NCI-H128 (cell line): ENCODE data around the gene PHKB.

Source experiments
- DNase-seq: peaks from one replicate; lab custom pipeline; 2025; ENCODE audit not compliant: unreplicated experiment; lab: John Stamatoyannopoulos, UW

Gene PHKB

DNA sequence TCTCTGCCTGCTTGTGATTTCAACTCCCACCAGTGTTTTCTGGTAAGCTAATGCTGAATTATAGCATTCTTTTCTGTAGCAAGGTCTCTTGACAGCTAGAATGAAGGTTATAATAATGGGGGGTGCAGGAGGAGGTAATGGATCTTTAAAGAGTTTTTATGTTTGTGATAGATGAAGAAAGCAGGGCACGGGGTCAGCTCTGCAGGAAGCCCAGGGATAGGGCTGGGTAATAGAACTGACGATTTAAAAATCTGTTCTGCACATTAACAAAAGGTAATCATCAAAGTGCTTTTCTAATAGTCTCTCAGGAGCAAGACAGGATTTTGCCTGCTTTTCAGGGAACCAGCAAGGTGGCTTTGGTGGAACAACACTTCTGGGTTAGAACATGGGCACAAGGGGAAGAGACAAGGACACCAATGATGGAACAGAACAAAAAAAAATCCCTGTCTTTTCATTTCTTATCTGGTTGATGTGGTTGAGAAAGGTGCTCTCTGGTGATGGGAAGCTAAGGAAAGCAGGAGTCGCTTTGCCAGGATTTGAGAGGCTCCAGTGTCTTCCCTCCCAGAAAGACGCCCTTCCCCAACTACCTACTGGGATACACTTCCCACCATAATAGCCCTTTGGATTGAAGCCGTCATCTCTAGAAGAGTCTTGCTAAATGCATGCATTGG lies 263.1 kb downstream of the PHKB start:
- DNase-seq: no peak

DNA sequence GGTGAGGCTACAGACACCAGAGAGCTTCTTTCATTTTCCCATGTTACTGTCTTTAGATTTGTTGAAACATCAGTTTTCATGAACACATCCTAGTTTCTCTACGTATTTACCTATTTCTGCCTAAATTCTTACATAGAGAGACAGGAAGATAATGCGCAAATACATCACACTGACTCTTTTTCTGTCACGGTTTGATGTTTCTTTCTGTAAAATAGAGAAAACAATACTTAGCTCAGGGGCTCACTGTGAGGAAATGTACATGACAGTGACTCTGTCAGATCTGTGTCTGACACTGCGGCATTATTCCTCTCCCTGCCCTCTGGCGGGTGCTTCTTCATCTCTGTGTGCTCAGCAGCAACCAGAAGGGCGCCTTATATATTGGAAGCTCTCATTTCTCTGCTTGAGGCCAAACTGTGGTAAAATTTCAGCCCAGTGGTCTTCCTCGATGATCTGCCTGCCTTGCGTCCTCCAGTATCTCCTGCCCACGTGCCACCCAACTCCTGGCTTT lies 264.1 kb downstream of the PHKB start:
- no peak for DNase-seq

DNA sequence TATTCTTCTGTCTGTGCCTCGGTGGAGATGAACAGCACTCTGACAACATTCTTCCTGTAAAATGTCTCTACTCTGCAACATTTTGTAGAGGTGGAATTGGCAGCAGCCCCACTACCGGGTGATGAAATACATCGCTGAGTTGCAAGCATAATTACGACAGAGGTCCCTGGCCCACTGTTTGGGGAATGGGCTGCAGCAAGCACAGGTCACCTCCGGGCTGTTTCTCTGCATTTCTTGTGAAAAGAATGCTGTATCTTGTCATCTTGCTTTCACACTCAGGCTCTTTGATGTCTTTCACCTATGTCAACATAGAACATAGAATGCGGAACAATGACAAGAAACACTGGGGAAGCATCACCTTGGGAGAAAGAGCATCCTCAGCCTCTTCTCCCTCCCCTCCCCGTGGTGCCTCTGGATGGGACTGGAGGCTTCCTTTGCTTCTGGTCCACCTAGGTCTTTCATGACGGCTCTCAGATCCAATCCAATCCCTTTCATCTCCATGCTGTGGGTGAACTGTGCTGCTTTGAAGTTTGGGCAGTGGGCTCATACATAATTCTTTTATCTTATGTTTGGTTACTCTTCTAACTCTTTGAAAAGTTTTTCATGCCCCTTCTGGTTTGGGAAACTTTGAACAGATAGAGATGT lies 265.0 kb downstream of the PHKB start:
- DNase-seq: no peak

DNA sequence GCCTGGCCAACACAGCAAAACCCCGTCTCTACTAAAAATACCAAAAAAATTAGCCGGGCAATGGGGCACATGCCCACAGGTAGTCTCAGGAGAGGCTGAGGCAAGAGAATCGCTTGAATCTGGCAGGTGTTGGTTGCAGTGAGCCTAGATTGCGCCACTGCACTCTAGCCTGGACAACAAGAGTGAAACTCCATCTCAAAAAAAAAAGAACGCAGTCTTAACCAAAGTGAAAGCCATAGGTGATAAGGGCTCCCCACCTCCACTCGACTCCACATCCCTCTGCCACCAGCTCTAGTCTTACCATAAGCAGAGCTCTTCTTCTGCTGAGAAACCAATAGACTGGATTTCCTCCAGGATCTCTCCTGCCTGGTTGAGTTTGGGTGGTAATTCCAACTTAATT lies 266.0 kb downstream of the PHKB start:
- DNase-seq: no peak

DNA sequence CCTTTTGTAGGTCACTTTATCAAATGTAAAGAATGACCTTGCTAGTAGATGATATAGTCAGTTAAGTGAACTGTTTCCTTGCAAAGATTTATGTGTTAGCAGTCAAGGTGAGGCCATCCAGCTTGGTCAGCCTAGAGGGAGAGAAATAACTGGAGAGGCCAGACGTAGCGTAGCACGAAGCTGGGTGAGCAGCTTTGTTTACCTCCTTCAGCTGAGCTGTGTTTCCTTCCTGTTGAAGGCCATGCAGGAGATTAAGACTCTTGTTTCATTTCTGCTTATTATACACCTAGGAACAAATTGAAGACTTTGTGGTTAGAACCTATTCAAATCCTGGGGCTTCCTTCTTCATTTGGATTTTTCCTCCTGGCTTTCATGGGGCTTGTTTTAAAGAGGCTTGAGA lies 267.1 kb downstream of the PHKB start:
- DNase-seq: no peak

DNA sequence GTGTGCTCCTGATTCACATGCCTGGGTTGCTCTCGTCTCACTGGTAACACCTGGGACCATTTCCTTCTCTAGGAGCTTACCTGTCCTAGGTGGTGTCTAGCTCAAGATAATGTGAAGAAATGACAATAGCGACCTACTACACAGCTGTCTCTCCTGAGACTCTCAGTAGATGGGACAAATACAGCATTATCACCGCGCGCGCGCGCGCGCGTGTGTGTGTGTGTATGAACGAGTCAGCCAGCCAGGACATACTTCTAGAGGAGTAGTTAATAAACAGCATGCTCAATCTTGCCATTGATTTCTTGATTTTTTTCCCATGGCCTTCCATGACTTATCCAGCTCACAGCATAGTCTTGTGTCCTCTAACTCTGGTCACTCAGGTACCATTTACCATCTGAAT lies 268.6 kb downstream of the PHKB start:
- DNase-seq: no peak

DNA sequence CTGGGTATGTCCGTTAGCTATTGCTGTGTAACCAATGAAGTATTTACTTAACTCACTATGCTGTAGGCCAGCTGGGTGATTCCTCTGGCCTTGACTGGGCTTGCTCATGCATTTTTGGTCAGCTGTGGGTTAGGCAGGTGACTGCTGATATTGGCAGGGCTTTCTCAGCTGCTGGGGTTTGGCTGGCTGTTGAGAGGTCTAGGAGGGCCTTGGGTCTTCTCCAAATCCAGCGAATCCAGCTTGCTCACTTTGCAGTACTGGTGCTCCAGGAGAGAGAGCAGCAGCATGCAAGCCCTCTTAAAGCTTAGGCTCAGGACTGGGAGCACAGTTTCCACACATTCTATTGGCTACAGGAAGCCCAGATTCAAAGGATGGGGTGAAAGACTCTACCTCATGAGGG lies 270.1 kb downstream of the PHKB start:
- DNase-seq: no peak

DNA sequence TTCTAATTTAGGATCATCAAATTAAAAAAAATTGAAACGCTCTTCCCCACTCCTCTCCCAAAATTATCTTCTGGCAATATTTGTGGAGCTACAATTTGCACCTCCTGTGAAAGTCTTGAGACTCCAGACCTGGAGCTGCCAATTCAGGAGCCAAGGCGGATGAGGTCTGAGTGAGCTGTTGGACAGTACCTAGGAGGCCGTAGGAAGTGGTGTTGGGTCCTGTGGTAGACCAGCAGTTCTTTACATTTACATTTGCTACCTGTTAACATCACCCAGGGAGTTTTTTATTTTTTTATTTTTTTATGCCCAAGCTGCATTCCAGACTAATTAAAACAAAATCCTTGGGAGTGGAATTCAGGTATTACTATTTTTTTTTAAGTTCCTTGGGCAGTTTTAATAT lies 271.0 kb downstream of the PHKB start:
- DNase-seq: no peak

DNA sequence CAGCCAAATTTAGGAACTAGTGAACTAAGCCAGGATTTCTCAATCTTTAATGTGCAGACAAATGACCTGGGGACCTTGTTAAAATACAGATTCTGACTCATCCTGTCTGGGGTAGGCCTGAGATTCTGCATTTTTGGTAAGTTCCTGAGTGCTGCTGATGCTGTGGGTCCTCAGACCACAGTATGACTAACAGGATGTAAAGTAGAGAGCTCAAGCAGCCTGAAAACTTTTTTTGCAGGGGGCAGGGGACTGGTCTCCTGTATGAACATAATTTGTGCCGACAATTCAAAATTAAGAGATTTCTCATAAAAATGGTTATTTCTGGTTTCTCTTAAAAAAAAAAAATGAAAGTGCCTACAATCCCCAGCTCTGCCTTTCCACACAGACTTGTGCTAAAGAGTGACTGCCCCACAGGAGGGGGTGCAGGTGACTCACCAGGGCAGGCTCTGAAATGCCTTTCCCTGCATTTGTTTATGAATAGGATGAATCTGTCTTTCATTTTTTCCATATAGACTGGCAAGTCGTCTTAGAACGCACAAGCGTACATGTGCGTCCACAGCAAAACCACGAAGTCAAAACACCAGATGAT lies 271.5 kb downstream of the PHKB start:
- no peak for DNase-seq

DNA sequence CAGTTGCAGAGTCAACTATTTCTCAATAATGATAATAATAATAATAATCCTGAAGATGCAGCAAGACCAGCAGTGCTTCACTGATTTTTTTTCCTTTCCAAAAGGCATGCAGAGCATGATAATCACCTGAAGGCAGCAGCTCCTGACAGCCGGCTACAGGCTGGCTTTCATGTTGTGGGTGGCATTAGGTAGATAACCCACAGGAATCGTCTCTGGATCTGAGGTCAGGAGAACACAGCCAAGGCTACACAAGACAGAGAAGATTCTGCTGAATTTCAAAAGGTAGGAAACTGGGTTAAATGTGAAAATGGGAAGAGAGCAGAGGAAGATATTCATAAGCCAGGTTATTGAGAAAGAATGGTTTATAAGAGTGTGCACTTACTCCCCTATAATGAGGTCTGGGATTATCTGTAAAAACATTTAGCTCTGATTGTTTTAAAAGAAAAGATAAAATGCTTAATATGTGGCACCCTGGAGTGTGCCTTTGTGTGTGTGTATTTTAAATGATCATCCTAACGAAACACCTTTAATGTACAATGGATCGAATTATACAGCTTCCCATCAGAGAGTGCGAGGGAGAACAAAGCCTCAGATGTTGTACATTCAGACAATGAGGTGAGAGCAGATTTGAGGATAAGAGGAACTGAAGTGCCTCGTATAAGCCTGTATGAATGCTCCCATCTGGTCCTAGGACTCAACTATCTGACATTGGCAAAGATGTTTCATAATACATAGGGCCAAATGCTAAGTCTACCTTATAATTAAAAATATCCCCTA lies 273.1 kb downstream of the PHKB start:
- peak; percentile 37 for DNase-seq

DNA sequence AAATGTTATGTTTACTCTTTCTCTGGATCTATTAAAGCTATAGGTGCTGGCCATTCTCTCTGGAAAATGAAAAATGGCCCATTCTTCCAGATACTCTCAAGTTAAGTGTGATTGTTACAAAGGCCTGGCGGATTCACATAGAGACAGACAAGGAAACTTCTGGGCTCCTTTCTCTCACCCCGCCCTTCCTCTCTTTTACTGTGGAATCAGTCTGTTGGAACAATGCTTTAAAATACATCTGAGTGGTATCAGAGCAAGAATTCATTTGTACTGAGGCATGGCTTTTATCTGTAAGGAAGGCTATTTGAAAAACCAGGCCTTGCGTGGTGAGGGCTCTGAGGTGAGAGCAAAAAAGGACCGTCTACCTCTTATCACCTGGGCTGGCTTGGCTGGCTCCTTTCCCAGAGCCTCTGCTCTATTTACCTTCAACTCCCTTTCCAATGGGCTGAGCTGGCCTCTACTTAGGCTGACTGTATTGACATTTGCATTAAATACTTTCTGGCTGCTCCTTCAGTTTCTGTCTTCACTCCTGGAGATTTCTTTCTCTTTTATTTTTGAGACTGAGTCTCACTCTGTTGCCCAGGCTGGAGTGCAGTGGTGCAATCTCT lies 274.0 kb downstream of the PHKB start:
- no peak for DNase-seq

DNA sequence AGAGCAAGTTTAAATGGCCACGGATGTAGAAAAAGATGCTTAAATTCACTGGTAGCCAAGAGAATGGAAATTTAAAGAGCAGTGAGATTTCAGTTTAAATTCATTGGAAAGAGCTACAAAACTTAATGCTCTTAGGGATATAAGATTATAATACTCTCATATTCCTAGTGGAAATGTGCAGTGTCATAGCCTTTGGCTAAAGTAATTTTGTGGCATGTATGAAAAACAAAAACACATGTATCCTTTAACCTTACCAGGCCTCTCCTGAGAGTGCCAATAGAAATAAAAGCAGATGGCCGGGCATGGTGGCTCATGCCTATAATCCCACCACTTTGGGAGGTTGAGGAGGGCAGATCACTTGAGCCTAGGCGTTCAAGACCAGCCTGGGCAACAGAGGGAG lies 289.2 kb downstream of the PHKB start:
- no peak for DNase-seq
